Retinal pigment epithelial cell (primary cell): ENCODE measurements around the gene KCNJ6.

Source experiments
- DNase-seq: peaks from one replicate; pipeline ENCODE4 v3.0.0-alpha.2; 2010; ENCODE audit warnings: low read depth
- H3K4me3 ChIP-seq: 2 replicates; pipeline ENCODE4 v1.5.1; 2011; ENCODE audit warnings: mild to moderate bottlenecking, low read length, control low read depth, moderate library complexity
- CTCF ChIP-seq: conservative IDR thresholded peaks from 2 replicates; pipeline ENCODE4 v1.5.1; 2011; ENCODE audit warnings: low read depth, low read length, control low read depth, inconsistent platforms

Gene KCNJ6

GRCh38 chr21:37575580-37575979 is 340.7 kb downstream of the KCNJ6 start:
- no peak for DNase-seq
- no peak for TF ChIP-seq CTCF
- no peak overlapping the region for H3K4me3 ChIP-seq

- TF ChIP-seq CTCF = no peak
- no peak for DNase-seq
- no peak overlapping the region for H3K4me3 ChIP-seq
Observed at GRCh38 chr21:37574751-37575150, 341.5 kb downstream of the KCNJ6 start.

- no peak for TF ChIP-seq CTCF
- H3K4me3 ChIP-seq = no peak overlapping the region
- no peak for DNase-seq
Observed at GRCh38 chr21:37574316-37574715, 341.9 kb downstream of the KCNJ6 start.

GRCh38 chr21:37571442-37571841 is 344.8 kb downstream of the KCNJ6 start:
- no peak overlapping the region for H3K4me3 ChIP-seq
- TF ChIP-seq CTCF = no peak
- DNase-seq = no peak

DNA sequence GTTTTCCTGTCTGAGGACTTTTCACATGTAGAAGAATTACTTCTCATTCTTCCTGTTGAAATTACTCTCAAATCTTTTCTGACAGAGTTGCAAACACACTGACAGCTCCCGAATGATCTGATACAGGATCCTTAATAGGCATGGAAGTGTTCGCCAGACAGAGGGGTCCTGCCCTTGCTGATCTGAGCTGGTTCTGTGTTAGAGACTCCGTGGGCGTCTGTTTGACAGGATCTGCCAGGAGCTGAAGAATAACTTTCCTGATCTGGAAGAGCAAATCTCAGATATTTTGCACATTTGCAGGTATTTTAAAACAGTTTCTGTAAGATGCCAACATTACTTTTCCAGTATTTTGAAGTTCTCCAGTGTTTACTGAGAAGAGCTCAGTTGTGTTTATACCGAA is 347.3 kb downstream of the KCNJ6 start:
- H3K4me3 ChIP-seq = no peak overlapping the region
- TF ChIP-seq CTCF = no peak
- no peak for DNase-seq

GRCh38 chr21:37568415-37568814 is 347.8 kb downstream of the KCNJ6 start:
- no peak for TF ChIP-seq CTCF
- H3K4me3 ChIP-seq = no peak overlapping the region
- no peak for DNase-seq

DNA sequence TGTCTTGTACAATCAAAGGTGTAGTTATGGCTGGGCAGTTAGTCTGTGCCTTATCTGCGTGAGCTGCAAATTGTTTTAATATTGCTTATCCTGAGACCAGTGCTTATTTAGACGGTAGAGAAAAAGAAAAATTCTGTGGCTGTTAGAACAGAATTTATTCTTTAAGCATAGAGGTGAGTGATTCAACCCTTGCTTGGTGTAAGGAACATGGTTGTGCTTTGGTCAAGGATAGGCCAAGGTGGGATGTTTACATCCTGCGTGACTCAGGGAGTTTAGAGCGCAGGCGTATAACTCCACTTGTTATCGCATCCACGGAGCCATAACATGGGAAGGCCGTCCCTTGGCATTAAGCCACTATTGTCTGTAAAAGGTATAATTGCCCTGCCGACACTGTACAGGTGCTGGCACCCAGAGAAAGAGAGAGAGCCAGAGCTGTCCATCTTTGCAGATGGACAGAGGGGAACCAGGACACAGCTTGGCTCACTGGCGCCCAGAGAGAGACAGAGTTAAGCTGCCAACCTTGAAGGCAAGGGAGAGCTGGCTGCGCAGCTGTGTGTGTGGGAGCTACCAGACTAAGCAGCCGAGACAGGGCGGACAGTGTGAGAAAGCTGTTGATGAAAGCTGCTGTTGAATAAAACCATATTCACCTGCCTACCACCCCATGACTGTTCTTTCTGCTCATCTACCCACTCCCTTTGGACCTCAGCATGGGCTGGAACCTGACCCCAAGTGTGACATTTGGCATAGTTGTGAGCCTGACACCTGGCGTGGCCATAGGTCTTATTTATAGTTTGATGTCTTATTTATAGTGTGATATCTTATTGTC is 349.3 kb downstream of the KCNJ6 start:
- no peak overlapping the region for H3K4me3 ChIP-seq
- no peak for DNase-seq
- no peak for TF ChIP-seq CTCF
